ENCODE results near the gene CDT1.

DNA sequence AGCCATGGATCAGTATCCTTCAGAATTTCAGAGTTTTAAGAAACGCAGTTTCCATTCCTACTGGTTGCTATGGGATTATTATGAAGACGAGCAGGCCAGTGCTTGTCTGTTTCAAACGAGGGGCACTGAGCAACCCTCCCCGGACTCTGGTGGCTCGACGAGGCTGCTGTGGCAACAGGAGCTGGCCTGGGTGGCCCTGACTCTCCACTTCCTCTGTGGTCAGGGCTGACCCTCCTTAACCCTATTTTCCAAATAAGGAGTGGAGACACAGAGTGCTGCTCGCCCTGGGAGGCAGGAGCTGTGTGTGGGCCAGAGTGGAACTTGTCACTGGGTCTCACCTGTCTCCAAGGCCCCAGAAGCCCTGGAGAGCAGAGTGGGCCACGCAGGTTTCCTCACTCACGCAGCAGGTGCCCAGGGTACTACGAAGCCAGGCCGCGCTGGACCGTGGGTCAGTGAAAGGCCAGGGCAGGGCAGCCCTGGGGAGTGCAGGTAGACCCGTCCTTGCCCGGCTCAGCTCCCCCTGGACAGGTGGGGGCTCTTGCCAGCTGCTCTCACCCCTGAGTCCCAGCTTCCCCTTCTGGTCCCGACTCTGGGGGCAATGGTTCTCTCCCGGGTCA is 49.8 kb downstream of the CDT1 start:
- TF ChIP-seq CTCF (IDR thresholded peaks at IDR 0.05) (no peak), POLR2A (IDR thresholded peaks at IDR 0.05) (no peak), POLR2AphosphoS5 (IDR thresholded peaks at IDR 0.05) (no peak), EP300 (IDR thresholded peaks at IDR 0.05) (no peak)
